HepG2 (cell line): ENCODE data around the gene TMTC2. TPM values are rescaled to one million over a fixed set of nuclear protein-coding genes. Genes with fewer than 3 reads are reported as not detected.
A peak's percentile ranks its signal among the peaks of the same experiment; 100 is the strongest.

Experiments used
- ATAC-seq: fragments of 200-7000 bp; cut with Tn5 transposase; 3 replicates; pipeline ENCODE4 v1.9.1; 2020; ENCODE audit warnings: mild to moderate bottlenecking, moderate library complexity
- BruUV-seq: library from RNA; stranded (reverse); fragments of 400-500 nt; replicated peaks from 2 replicates; lab custom pipeline; 2021; lab: Mats Ljungman, UMichigan
- CTCF ChIA-PET: fragments of 300-600 bp; formaldehyde crosslinking; extraction: SDS; loops from one replicate; lab custom pipeline; 2021; ENCODE audit warnings: low total read pairs, inconsistent platforms, low intra/inter-chr PET ratio; lab: Yijun Ruan, JAX
- POLR2A ChIA-PET: fragments of 350-600 bp; sonication (Branson Sonifier 250); formaldehyde crosslinking; loops from one replicate; lab custom pipeline; 2020; ENCODE audit warnings: antibody characterized with exemption, inconsistent platforms; lab: Yijun Ruan, JAX
- DNase-seq: peaks from one replicate; pipeline ENCODE4 v3.0.0-alpha.2; 2015; ENCODE audit warnings: low spot score
- FAIRE-seq: peaks from 3 replicates; lab custom pipeline; 2011; peaks lifted over from hg19 to GRCh38; lab: Jason Lieb, UNC
- H2AFZ ChIP-seq: one replicate; pipeline ENCODE4 v1.6.1; 2011; ENCODE audit warnings: low read length, inconsistent platforms
- H3K27ac ChIP-seq: fragments of 300-600 bp; 3 replicates; pipeline ENCODE4 v1.8.0; 2011; ENCODE audit warnings: mixed run types, mild to moderate bottlenecking, mixed read lengths, low read length, inconsistent platforms; ENCODE audit not compliant: insufficient read depth; ENCODE audit errors: extremely low read length
- H3K27me3 ChIP-seq, 2 experiments: fragments of 200-600 bp in 1 of 2; 2 replicates in 1 of 2; 3 replicates in 1 of 2; pipeline versions ENCODE4 v1.6.0 to v1.8.0; 2011; ENCODE audit warnings: low read length in 2 of 2, mild to moderate bottlenecking in 2 of 2, moderate library complexity in 2 of 2, inconsistent platforms in 1 of 2; ENCODE audit not compliant: insufficient read depth in 2 of 2, control insufficient read depth in 1 of 2
- H3K36me3 ChIP-seq, 2 experiments: fragments of 200-600 bp in 1 of 2; replicated peaks in 1 of 2; 2 replicates in 1 of 2; 3 replicates in 1 of 2; pipeline versions ENCODE4 v1.5.1 to v1.8.0; 2011; ENCODE audit warnings: low read length in 2 of 2, inconsistent platforms in 1 of 2; ENCODE audit not compliant: insufficient read depth in 2 of 2, control insufficient read depth in 1 of 2
- H3K4me1 ChIP-seq: 2 replicates; pipeline ENCODE4 v1.5.1; 2012; ENCODE audit warnings: low read length, inconsistent platforms; ENCODE audit not compliant: insufficient read depth
- H3K4me2 ChIP-seq: 2 replicates; pipeline ENCODE4 v1.6.0; 2011; ENCODE audit warnings: low read depth, low read length, inconsistent platforms
- H3K4me3 ChIP-seq, 3 experiments: fragments of 200-600 bp in 1 of 3; sonication (generic), shearing (Covaris generic) in 1 of 3; replicated peaks in 1 of 3; 2 replicates each; pipeline ENCODE4 v1.5.1; 2011 to 2016; ENCODE audit warnings: low read length in 3 of 3, inconsistent platforms in 2 of 3, low read depth in 2 of 3, mild to moderate bottlenecking in 2 of 3, control low read depth in 1 of 3, mixed read lengths in 1 of 3; ENCODE audit not compliant: insufficient read depth in 1 of 3
- H3K79me2 ChIP-seq: one replicate; pipeline ENCODE4 v1.6.1; 2011; ENCODE audit warnings: low read length, inconsistent platforms; ENCODE audit not compliant: insufficient read depth
- H3K9ac ChIP-seq: 2 replicates; pipeline ENCODE4 v1.6.0; 2011; ENCODE audit warnings: mild to moderate bottlenecking, low read depth, low read length, inconsistent platforms; ENCODE audit not compliant: insufficient read depth
- H3K9me3 ChIP-seq: 2 replicates; pipeline ENCODE4 v1.5.1; 2012; ENCODE audit warnings: mild to moderate bottlenecking, low read length
- H4K20me1 ChIP-seq: 2 replicates; pipeline ENCODE4 v1.6.0; 2011; ENCODE audit warnings: inconsistent platforms, mild to moderate bottlenecking, low read length, moderate library complexity; ENCODE audit not compliant: insufficient read depth
- CENPT ChIP-seq: sonication (generic); formaldehyde crosslinking; IDR thresholded peaks from 2 replicates; pipeline ENCODE4 v1.8.0; 2022; ENCODE audit warnings: low read depth, mild to moderate bottlenecking, moderate library complexity, missing genetic modification reagents
- FOSL2 ChIP-seq: sonication (generic); formaldehyde crosslinking; IDR thresholded peaks from 2 replicates; pipeline ENCODE4 v1.4.0; 2020; ENCODE audit warnings: missing genetic modification reagents
- IKZF4 ChIP-seq: sonication (generic); formaldehyde crosslinking; IDR thresholded peaks from 2 replicates; pipeline ENCODE4 v1.5.1; 2020; ENCODE audit warnings: borderline replicate concordance, mild to moderate bottlenecking, low read depth, missing genetic modification reagents; ENCODE audit errors: not compliant biosample characterization
- YEATS4 ChIP-seq: sonication (generic); formaldehyde crosslinking; IDR thresholded peaks from 2 replicates; pipeline ENCODE4 v1.4.0; 2020; ENCODE audit warnings: missing genetic modification reagents, borderline replicate concordance
- ZNF567 ChIP-seq: sonication (generic); formaldehyde crosslinking; IDR thresholded peaks from 2 replicates; pipeline ENCODE4 v1.8.1; 2023; ENCODE audit warnings: mild to moderate bottlenecking, missing genetic modification reagents, borderline replicate concordance
- ZNF780A ChIP-seq: sonication (generic); formaldehyde crosslinking; IDR thresholded peaks from 2 replicates; pipeline ENCODE4 v1.8.0; 2022; ENCODE audit warnings: mild to moderate bottlenecking, missing genetic modification reagents, moderate library complexity
- WGBS: methylation state at CpG from one replicate; pipeline ENCODE4 v1.1.6; 2017; ENCODE audit warnings: low lambda C conversion rate; 5-methylcytosine and 5-hydroxymethylcytosine counted together
- in situ Hi-C: cut with HindIII; loops from 2 replicates; pipeline ENCODE4 v1.10.0; 2017; ENCODE audit warnings: low pct_unique_long_range_greater_than_20kb; ENCODE audit not compliant: extremely low pct_ligation_motif_present
- intact Hi-C: fragments of 100-400 bp; cut with micrococcal nuclease; formaldehyde crosslinking; loops from one replicate; pipeline ENCODE4 v1.10.0; 2022; ENCODE audit not compliant: unreplicated experiment
- polyA plus RNA-seq, 8 experiments: library from polyadenylated mRNA; depleted of rRNA in 3 of 8; stranded (reverse) in 7 of 8; unstranded in 1 of 8; fragments of >200 nt; fragmentation: Illumina TruSeq in 4 of 8; extraction: Trizol in 4 of 8; gene quantifications; 2 replicates each; pipeline versions ENCODE4 v1.2.1 to v1.2.3, GENCODE V29; 2011 to 2016; ENCODE audit warnings: low read depth in 4 of 8, missing spikeins in 1 of 8, mixed read lengths in 1 of 8; ENCODE audit not compliant: insufficient read depth in 1 of 8
- total RNA-seq, 5 experiments: library from RNA; depleted of rRNA; stranded (reverse); fragments of >200 nt; fragmentation: Illumina TruSeq; extraction: Trizol; gene quantifications; 2 replicates each; pipeline ENCODE4 v1.2.3, GENCODE V29; 2016; ENCODE audit warnings: low read depth in 1 of 5
- TF ChIP-seq, protein P1 (sequence below): sonication (generic); formaldehyde crosslinking; IDR thresholded peaks from 2 replicates; pipeline ENCODE4 v1.4.0; 2020; ENCODE audit warnings: missing genetic modification reagents
- TF ChIP-seq, protein P2 (sequence below): sonication (generic); formaldehyde crosslinking; IDR thresholded peaks from 2 replicates; pipeline ENCODE4 v1.4.0; 2020; ENCODE audit warnings: low read depth, missing genetic modification reagents

TMTC2 gene
- total and polyA plus RNA-seq, 2 of the 13 experiments (the other 11 are each of a cell fraction or from before 2014, with no cell fraction given), result 0.55 to 0.63 TPM

DNA sequence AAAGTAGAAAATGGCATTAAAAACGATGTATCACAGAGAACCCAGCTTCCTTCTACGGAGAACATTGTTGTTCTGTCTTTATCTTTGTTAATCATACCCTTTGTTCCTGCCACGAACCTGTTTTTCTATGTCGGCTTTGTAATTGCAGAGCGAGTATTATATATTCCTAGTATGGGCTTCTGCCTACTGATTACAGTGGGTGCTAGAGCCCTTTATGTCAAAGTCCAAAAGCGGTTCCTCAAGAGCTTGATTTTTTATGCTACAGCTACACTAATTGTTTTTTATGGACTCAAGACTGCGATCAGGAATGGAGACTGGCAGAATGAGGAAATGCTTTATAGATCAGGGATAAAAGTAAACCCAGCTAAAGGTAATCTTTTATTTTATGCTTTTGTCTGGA lies 209.6 kb downstream of the TMTC2 start (continued):
- TF ChIP-seq, protein P1, sequence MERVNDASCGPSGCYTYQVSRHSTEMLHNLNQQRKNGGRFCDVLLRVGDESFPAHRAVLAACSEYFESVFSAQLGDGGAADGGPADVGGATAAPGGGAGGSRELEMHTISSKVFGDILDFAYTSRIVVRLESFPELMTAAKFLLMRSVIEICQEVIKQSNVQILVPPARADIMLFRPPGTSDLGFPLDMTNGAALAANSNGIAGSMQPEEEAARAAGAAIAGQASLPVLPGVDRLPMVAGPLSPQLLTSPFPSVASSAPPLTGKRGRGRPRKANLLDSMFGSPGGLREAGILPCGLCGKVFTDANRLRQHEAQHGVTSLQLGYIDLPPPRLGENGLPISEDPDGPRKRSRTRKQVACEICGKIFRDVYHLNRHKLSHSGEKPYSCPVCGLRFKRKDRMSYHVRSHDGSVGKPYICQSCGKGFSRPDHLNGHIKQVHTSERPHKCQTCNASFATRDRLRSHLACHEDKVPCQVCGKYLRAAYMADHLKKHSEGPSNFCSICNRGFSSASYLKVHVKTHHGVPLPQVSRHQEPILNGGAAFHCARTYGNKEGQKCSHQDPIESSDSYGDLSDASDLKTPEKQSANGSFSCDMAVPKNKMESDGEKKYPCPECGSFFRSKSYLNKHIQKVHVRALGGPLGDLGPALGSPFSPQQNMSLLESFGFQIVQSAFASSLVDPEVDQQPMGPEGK, result no peak

DNA sequence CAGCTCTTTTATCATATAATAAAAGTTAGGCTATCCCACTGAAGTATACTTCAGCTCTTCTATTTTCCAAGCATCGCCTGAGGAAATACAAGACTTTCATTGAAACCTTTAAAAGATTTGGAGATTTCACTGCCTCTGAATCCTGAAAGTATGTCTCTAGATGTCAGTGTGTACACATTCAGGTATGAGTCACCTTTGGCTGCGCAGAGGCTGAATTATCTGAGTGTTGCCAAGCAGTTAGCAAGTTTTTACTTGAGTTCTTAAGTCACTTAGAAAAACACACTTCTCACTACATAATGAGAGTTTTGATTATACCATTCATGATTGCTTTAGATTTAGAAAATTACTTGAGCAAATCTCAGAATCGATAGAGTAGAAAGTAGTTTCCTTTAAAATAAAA lies 210.3 kb downstream of the TMTC2 start:
- no peaks in the 10 kb centered on the region for H3K79me2 ChIP-seq
- H3K27me3 ChIP-seq, result no peaks in the 10 kb centered on the region
- no peak overlapping the region for H3K4me2 ChIP-seq
- DNase-seq, result no peak
- 2% methylated on average over 3 of the region's 3 CpGs for WGBS
- no peak overlapping the region for H3K4me3 ChIP-seq
- in situ Hi-C loops, result no loop called here
- TF ChIP-seq FOSL2 (CRISPR knock-in tag) (peak; percentile 49; the same call in 1 of the 2 replicates), ZNF567 (CRISPR knock-in tag) (no peak)
- TF ChIP-seq, all 625 proteins: peak for 1
- ATAC-seq (no peak), FAIRE-seq (no peak)
- no TSS peak for BruUV-seq
- intact Hi-C loops, result no loop called here
- Histone ChIP-seq H4K20me1 (no peaks in the 10 kb centered on the region), H3K36me3 (no peaks in the 10 kb centered on the region), H3K9me3 (no peaks in the 10 kb centered on the region), H2AFZ (no peak overlapping the region), H3K4me1 (no peaks in the 10 kb centered on the region), H3K9ac (no peak overlapping the region), H3K27ac (no peak overlapping the region)
- ChIA-PET POLR2A (no interaction called here), CTCF (no interaction called here)

DNA sequence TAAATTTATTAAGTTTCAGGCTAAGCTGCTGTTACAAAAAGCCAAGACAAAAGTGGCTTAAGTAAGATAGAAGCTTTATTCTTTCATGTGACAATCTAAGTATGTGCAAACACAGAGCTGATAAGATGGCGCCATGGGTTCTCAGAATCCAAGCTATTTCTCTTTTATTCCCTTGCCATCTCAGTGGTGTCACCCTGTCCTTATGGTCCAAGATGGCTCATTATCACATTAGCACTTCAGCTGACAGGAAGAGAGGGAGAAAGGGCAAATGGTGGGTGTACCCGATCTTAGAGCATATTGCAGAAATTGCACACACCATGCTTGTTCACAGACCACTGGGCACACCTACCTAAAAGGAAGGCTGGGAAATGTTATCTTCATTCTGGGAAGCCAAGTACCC lies 211.7 kb downstream of the TMTC2 start:
- DNase-seq, result no peak
- H3K27ac ChIP-seq, result no peak overlapping the region

More for the DNA sequence above, 211.7 kb downstream of the TMTC2 start:
- Histone ChIP-seq H3K36me3 (no peaks in the 10 kb centered on the region), H3K9me3 (no peaks in the 10 kb centered on the region), H3K4me2 (no peak overlapping the region), H2AFZ (no peak overlapping the region), H3K4me1 (no peaks in the 10 kb centered on the region), H4K20me1 (no peaks in the 10 kb centered on the region), H3K27me3 (no peaks in the 10 kb centered on the region), H3K79me2 (no peaks in the 10 kb centered on the region), H3K9ac (no peak overlapping the region), H3K4me3 (no peak overlapping the region)
- BruUV-seq, result no TSS peak
- WGBS, result 27% methylated on average over 2 of the region's 2 CpGs
- TF ChIP-seq IKZF4 (CRISPR knock-in tag) (no peak), CENPT (CRISPR knock-in tag) (no peak), ZNF780A (no peak), YEATS4 (CRISPR knock-in tag) (no peak)
- TF ChIP-seq, protein P2, sequence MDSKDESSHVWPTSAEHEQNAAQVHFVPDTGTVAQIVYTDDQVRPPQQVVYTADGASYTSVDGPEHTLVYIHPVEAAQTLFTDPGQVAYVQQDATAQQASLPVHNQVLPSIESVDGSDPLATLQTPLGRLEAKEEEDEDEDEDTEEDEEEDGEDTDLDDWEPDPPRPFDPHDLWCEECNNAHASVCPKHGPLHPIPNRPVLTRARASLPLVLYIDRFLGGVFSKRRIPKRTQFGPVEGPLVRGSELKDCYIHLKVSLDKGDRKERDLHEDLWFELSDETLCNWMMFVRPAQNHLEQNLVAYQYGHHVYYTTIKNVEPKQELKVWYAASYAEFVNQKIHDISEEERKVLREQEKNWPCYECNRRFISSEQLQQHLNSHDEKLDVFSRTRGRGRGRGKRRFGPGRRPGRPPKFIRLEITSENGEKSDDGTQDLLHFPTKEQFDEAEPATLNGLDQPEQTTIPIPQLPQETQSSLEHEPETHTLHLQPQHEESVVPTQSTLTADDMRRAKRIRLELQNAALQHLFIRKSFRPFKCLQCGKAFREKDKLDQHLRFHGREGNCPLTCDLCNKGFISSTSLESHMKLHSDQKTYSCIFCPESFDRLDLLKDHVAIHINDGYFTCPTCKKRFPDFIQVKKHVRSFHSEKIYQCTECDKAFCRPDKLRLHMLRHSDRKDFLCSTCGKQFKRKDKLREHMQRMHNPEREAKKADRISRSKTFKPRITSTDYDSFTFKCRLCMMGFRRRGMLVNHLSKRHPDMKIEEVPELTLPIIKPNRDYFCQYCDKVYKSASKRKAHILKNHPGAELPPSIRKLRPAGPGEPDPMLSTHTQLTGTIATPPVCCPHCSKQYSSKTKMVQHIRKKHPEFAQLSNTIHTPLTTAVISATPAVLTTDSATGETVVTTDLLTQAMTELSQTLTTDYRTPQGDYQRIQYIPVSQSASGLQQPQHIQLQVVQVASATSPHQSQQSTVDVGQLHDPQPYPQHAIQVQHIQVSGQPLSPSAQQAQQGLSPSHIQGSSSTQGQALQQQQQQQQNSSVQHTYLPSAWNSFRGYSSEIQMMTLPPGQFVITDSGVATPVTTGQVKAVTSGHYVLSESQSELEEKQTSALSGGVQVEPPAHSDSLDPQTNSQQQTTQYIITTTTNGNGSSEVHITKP, result no peak
- intact Hi-C loops (no loop called here), in situ Hi-C loops (no loop called here)
- FAIRE-seq, result no peak
- ChIA-PET POLR2A (no interaction called here), CTCF (no interaction called here)
- no peak for ATAC-seq
